Lower leg skin (tissue), 4 donors: Measurements from ENCODE around the gene RAPH1. TPM values are rescaled to one million over a fixed set of nuclear protein-coding genes. Genes with fewer than 3 reads are reported as not detected.
"Not testable (repeated sequence)": the region's sequence is repeated elsewhere in the genome, so short reads cannot be mapped to it uniquely, and the experiment has no call there.

Source experiments
- DNase-seq, 2 donors: peaks; one replicate each; pipeline ENCODE4 v3.0.0-alpha.2; 2019; ENCODE audit warnings: low spot score in 2 of 2
- H3K4me3 ChIP-seq: fragments of 200-600 bp; sonication (generic); 2 replicates; pipeline ENCODE4 v1.5.1; 2017; ENCODE audit warnings: mild to moderate bottlenecking, low read depth; ENCODE audit not compliant: poor library complexity, severe bottlenecking
- POLR2A ChIP-seq, 2 donors: fragments of 450-650 bp; IDR thresholded peaks; one replicate each; pipeline ENCODE4 v1.6.1; 2016 to 2017; ENCODE audit warnings: antibody characterized with exemption in 2 of 2, mild to moderate bottlenecking in 1 of 2, moderate library complexity in 1 of 2
- WGBS, 2 donors: methylation state at CpG; one replicate each; pipeline ENCODE4 v1.1.5; 2018; 5-methylcytosine and 5-hydroxymethylcytosine counted together
- intact Hi-C: fragments of 100-400 bp; cut with DNase I; formaldehyde crosslinking; loops from one replicate; pipeline ENCODE4 v1.15.0; 2023; ENCODE audit warnings: low total_unique reads
- total RNA-seq, 4 donors: library from RNA; depleted of rRNA; stranded (reverse); fragments of >200 nt; gene quantifications; one replicate each; pipeline ENCODE4 v1.1.0, GENCODE V29; 2016
- TF ChIP-seq, protein P1 (sequence below), 3 donors: fragments of 450-650 bp; IDR thresholded peaks; one replicate each; pipeline ENCODE4 v1.5.1; 2016; ENCODE audit warnings: antibody characterized with exemption in 3 of 3, mild to moderate bottlenecking in 3 of 3, moderate library complexity in 2 of 3

The RAPH1 gene
- total RNA-seq, 4 donors from 2014 or later: 32.2 to 148 (median 67.7) TPM

DNA sequence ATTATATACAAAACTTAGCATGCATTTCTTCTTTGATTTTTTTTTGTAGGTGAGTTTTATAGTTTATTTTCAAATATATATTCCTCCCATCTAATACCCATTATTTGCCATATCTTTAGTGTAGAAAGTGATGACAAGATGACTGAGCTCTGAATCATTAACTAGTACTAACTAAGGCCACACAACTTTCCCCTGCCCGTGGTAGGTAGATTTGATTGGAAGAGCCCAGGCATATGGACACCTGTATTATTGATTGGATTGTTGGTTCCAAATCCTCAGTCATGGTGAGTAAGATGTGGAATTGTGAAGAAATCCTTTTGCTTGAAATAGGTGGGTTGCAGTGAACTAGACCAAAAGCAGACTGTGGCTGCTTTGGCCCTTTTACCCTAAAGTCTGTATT, 152.1 kb downstream of the RAPH1 start:
- TF ChIP-seq, protein P1, sequence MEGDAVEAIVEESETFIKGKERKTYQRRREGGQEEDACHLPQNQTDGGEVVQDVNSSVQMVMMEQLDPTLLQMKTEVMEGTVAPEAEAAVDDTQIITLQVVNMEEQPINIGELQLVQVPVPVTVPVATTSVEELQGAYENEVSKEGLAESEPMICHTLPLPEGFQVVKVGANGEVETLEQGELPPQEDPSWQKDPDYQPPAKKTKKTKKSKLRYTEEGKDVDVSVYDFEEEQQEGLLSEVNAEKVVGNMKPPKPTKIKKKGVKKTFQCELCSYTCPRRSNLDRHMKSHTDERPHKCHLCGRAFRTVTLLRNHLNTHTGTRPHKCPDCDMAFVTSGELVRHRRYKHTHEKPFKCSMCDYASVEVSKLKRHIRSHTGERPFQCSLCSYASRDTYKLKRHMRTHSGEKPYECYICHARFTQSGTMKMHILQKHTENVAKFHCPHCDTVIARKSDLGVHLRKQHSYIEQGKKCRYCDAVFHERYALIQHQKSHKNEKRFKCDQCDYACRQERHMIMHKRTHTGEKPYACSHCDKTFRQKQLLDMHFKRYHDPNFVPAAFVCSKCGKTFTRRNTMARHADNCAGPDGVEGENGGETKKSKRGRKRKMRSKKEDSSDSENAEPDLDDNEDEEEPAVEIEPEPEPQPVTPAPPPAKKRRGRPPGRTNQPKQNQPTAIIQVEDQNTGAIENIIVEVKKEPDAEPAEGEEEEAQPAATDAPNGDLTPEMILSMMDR (IDR thresholded peaks at IDR 0.05): no peak
- TF ChIP-seq POLR2A (IDR thresholded peaks at IDR 0.05): no peak
- WGBS, 2 donors: 100% methylated on average over 1 of the region's 1 CpG
- no peak overlapping the region for H3K4me3 ChIP-seq
- no peak for DNase-seq
- intact Hi-C loops: no loop called here

DNA sequence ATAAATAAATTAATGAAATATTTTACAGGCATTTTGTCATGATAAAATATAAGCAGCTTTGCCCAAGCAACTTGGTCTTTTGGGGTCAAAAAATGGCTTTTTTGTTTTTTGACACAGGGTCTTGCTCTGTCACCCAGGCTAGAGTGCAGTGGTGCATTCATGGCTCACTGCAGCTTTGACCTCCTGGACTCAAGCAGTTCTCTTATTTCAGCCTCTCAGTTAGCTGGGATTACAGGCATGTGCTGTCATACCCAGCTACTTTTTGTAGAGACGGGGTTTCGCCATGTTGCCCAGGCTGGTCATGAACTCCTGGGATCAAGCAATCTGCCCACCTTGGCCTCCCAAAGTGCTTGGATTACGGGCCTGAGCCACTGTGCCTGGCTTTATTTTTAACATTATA, 155.9 kb downstream of the RAPH1 start:
- H3K4me3 ChIP-seq: no peak overlapping the region
- TF ChIP-seq, protein P1 (IDR thresholded peaks at IDR 0.05): no peak
- no peak for TF ChIP-seq POLR2A (IDR thresholded peaks at IDR 0.05)
- intact Hi-C loops: no loop called here
- DNase-seq: no peak
- 96 to 99% methylated on average over 3 of the region's 3 CpGs for WGBS, 2 donors

DNA sequence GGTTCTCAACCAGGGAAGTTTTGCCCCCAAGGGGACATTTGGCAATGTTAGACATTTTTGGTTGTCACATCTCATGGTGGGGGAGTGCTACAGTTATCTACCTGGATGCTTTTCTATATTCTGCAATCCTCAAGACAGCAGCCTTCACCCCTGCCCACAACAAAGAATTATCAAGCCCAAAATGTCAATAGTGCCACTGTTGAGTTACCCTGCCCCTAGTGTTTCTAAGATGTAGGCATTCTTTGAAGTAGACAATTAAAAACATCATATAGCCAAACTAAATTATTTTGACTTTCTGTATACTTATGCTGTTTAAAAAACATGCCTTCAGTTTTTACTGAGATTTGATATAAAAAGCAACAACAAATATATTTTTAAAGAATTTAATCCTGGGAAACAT, 158.9 kb downstream of the RAPH1 start:
- intact Hi-C loops: no loop called here

DNA sequence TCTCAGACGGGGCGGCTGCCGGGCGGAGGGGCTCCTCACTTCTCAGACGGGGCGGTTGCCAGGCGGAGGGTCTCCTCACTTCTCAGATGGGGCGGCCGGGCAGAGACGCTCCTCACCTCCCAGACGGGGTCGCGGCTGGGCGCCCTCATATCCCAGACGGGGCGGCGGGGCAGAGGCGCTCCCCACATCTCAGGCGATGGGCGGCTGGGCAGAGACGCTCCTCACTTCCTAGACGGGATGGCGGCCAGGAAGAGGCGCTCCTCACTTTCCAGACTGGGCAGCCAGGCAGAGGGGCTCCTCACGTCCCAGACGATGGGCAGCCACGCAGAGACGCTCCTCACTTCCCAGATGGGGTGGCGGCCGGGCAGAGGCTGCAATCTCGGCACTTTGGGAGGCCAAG, 162.4 kb downstream of the RAPH1 start:
- intact Hi-C loops, H3K4me3 ChIP-seq, DNase-seq: not testable (repeated sequence)
- 94% methylated on average over 23 of the region's 31 CpGs; no CpG with 5 or more reads in 1 of the 2 donors for WGBS, 2 donors

More for the DNA sequence above, 158.9 kb downstream of the RAPH1 start:
- TF ChIP-seq, protein P1 (IDR thresholded peaks at IDR 0.05): no peak
- TF ChIP-seq POLR2A (IDR thresholded peaks at IDR 0.05): no peak
- H3K4me3 ChIP-seq: no peak overlapping the region
- DNase-seq: no peak

DNA sequence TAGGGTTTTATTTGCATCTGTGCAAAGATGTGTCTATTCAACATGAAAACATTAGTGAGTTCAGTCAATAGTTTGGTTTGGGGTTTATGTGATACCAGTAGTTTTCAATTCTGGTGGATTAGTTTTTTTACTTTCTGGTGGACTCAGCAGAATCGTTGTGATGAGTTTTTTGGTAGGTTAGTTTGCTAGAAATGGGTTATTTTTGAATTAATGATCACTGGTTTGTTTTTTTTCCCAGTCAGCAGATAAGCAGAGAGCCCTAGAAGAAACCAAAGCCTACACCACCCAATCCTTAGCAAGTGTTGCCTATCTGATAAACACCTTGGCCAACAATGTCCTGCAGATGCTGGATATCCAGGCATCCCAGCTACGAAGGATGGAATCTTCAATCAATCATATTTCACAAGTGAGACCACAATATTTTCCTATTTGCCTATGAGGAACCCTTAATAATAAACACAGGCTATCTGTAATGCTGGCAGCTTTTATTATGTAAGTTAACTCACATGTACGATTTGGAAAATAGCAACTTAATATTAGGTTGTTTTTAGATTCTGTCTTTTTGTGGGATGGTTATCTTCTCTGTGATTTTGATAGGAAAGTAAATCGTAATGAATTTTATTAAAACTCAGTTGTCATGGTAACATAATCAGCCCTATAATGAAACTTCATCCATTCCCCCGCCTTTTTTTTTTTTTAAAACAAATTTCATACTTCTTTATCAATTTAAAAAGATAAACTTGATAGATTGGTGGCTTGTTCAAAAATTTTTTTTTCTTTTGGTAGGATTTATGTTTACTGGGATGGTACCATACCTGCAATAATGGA, 168.2 kb downstream of the RAPH1 start:
- TF ChIP-seq POLR2A (IDR thresholded peaks at IDR 0.05): no peak
- H3K4me3 ChIP-seq: no peak overlapping the region
- intact Hi-C loops: no loop called here
- 94 to 95% methylated on average over 5 of the region's 5 CpGs for WGBS, 2 donors
- DNase-seq: no peak

DNA sequence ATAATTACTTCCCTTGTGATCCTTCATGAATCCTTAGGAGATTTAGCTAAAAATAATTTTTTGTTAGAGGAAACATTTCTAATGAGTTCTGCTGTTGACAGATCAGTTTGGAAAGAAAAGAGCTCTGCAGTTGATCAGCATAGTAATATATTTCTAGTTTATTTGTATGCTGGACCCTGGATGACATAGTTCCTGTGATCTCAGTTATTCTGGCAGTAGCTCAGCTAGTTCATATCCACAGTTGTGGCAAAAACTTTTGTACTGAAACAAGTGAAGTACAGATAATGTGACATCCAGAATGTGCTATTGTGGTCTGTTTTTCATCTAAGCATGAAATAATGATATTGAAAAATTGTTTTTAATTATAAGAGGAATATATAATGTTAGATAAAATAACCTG, 173.2 kb downstream of the RAPH1 start:
- no peak for DNase-seq
- no peak overlapping the region for H3K4me3 ChIP-seq
- intact Hi-C loops: no loop called here
- no peak for TF ChIP-seq POLR2A (IDR thresholded peaks at IDR 0.05)
- TF ChIP-seq, protein P1 (IDR thresholded peaks at IDR 0.05): no peak

DNA sequence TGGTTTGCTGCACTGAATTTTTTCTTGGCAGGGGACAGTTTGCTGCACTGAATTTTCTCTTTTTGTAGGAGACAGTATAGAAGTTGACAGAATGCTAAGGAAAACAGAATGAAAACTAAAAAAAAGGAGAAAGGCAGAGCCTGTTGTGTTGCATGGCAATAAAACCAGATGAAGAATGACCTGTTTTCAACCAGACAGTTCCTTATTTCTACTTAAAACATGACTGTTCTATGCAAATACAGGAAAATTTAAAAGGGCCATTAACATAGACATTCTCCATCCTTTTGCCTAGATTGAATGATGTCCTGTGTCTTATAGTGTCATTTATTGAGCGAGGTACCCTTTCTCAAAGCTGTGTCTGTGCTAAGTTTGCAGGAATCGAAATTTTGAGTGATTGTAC, 173.6 kb downstream of the RAPH1 start:
- no peak for DNase-seq
- TF ChIP-seq POLR2A (IDR thresholded peaks at IDR 0.05): no peak
- TF ChIP-seq, protein P1 (IDR thresholded peaks at IDR 0.05): no peak
- no peak overlapping the region for H3K4me3 ChIP-seq
- 63 to 64% methylated on average over 2 of the region's 2 CpGs for WGBS, 2 donors
- intact Hi-C loops: no loop called here
